Right renal cortex interstitium (tissue), 3 donors: Measurements from ENCODE around the gene UMAD1. TPM values are rescaled to one million over a fixed set of nuclear protein-coding genes. Genes with fewer than 3 reads are reported as not detected.
"Not testable (repeated sequence)": the region's sequence is repeated elsewhere in the genome, so short reads cannot be mapped to it uniquely, and the experiment has no call there.

Experiments used
- DNase-seq, 3 donors: peaks; one replicate each; pipeline ENCODE4 v3.0.0-alpha.2; 2013; ENCODE audit warnings: low read depth in 3 of 3, low spot score in 2 of 3
- polyA plus RNA-seq, 3 donors: library from polyadenylated mRNA; unstranded; fragments of 120-200 nt; gene quantifications; one replicate each; pipeline ENCODE4 v1.2.1, GENCODE V29; 2013; ENCODE audit not compliant: insufficient read length in 3 of 3

UMAD1 gene
- polyA plus RNA-seq, 3 donors = 18.4 to 23.4 (median 19.4) TPM

- no peak for DNase-seq
These were observed 179.9 kb downstream of the UMAD1 start for GRCh38 chr7:7820409-7820808.

GRCh38 chr7:7820939-7821338 is 180.4 kb downstream of the UMAD1 start:
- DNase-seq = no peak

- DNase-seq = no peak
These were observed 181.0 kb downstream of the UMAD1 start for GRCh38 chr7:7821517-7821916.

- DNase-seq = not testable (repeated sequence)
These were observed 184.7 kb downstream of the UMAD1 start for GRCh38 chr7:7825294-7825693.

GRCh38 chr7:7829667-7830066 is 189.1 kb downstream of the UMAD1 start:
- DNase-seq = no peak

DNA sequence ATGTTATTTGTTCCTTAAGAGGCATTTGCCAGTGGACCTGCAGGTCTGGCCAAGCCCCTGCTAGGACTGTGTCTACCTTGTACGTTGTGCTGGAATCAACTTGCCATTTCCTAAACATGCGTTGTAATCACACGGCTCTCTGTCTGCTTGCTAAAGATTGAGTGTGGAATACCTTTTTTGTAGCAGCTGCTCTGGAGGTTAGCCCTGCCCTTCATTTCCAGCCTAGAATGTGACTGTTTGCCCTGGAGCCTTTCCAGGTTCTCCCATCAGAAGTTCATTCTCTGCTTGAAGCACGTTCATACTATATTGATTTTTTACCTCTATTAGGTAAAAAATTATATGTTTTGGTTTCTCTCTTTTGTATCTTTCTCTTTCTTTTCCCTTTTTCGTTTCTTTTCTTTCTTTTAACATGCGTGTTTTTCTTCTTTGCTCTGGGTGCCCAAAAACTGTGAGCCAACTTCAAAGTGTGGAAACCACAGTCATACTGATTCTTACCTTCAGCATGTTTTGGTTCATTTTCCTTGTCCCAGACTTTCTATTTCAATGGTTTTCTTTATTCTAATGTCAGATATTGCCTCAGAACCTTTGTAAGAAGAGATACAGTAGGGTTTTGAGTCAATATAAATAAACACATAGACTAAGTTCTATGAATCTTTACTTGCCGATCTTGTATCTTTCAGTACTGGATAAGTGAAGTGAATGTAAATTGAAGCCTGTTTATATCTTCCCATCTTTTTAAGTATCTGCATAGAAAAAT is 189.7 kb downstream of the UMAD1 start:
- DNase-seq = no peak

- no peak for DNase-seq
These were observed 192.0 kb downstream of the UMAD1 start for GRCh38 chr7:7832518-7832917.

DNA sequence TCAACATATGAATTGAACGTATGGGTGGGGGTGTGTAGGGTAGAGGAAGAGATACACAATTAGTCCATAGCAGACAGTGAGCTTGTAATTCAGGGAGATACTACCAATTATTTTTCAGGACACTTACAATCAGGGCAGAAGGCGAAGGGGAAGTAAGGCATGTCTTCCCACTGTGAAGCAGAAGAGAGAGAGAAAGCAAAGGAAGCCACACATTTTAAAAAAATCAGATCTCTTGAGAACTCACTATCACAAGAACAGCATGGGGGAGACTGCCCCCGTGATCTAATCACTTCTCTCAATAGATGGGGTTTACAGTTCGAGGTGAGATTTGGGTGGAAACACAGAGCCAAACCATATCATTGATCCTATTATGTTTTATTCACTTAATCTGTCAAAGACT is 194.2 kb downstream of the UMAD1 start:
- DNase-seq = no peak

DNA sequence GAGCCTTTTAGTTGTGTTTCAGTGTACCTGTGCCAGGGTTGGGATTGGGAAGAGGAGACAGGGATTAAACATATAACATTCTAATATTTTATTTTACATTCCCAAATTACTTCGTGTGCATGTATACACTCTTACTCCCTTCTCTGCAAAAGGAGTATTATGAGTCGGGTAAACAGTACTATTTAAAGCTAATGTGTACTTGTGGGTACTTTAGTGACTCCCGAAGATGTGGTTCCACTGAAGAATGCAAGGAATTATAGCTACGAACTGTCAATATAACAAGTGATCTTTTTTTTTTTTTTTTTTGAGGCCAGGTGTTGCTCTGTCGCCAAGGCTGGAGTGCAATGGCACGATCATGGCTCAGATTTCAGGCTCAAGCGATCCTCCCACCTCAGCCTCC is 200.5 kb downstream of the UMAD1 start:
- DNase-seq = no peak

- DNase-seq = no peak
These were observed 202.7 kb downstream of the UMAD1 start for GRCh38 chr7:7843240-7843639.

- DNase-seq = no peak
These were observed 203.4 kb downstream of the UMAD1 start for GRCh38 chr7:7843972-7844371.

DNA sequence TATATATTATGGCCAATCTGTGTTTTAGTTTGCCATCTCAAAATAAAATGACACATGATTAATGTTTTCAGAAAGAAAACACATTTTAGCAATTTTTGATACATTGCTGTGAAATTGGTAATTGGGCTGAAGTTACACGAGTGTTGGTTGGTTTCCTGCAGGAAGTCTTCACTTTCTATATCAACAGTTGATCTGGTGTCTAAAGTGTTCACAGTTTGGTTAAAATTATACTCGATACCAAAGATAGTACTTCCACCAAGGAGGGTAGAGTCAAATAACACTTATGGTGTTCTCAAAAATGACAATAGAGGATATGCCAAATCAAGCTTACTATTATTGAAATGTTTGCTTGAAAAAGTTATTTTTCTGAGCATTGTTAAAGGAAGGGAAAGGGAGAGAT is 207.7 kb downstream of the UMAD1 start:
- no peak for DNase-seq

GRCh38 chr7:7848892-7849291 is 208.3 kb downstream of the UMAD1 start:
- DNase-seq = no peak

DNA sequence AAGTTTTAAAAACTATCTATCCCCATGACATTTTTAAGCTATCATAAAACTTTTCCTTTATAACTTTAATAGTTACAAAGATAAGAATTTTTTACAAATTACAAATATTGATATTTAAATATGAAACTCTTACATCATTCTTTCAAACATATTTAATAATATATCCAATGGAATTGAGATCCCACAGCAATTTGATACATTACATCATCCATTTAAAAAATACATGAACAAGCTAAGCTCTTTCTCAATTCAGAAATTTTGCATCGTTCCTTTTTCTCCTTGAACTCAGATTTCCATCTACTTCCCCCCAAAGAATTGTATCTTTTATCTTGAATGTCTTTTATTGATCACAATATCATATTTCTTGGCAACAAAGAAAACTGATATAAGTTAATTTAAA is 209.6 kb downstream of the UMAD1 start:
- DNase-seq = no peak

DNA sequence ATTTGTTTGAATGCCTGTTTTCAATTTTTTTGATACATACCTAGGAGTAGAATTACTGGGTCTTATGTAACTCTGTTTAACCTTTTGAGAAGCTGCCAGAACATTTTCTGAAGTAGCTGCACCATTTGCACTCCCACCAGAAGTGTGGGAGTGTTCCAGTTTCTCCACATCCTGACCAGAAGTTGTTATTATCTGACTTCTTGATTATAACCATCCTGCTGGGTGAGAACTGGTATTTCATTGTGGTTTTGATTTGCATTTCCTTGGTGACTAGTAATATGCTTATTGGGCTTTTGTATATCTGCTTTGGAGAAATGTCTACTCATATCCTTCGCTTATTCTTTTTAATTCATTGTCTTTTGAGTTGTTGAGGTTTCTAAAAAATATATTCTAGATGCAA is 210.8 kb downstream of the UMAD1 start:
- no peak for DNase-seq

DNA sequence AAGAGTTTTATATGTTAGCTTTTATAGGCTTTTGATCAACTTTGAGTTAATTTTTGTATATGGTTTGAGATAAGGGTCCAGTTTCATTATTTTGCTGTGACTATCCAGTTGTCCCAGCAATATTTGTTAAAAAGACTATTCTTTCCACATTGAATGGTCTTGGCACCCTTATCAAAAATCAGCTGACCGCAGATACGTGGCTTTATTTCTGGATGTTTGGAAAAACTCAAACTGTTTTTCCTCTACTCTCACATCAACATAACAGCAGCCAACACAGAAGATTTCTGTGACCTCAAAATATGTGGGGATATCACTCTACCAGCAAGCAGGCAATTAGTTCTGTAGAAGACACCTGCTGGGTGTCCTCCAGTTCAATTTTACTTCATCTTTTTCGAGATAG is 211.4 kb downstream of the UMAD1 start:
- no peak for DNase-seq

- DNase-seq = no peak
These were observed 216.6 kb downstream of the UMAD1 start for GRCh38 chr7:7857143-7857583.

DNA sequence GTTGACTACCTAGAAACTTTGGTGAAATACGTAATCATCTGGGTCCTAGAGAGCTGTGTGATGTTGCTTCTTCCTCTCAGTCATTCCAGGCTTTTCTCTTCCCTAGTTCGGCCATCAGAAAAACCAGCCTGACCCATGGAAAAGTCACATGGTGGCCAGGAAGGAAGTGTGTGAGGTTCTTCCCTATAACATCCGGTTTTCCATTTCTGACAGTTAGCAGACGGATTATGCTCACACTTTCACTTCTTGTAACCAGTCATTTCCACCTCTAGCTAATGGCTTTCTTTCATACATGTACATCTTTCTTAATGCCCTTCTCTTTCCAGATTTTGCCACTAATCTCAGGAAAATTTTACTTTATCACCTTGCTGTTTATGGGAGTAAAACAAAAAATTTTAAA is 218.0 kb downstream of the UMAD1 start:
- no peak for DNase-seq

- DNase-seq = no peak
These were observed 218.9 kb downstream of the UMAD1 start for GRCh38 chr7:7859411-7859810.

DNA sequence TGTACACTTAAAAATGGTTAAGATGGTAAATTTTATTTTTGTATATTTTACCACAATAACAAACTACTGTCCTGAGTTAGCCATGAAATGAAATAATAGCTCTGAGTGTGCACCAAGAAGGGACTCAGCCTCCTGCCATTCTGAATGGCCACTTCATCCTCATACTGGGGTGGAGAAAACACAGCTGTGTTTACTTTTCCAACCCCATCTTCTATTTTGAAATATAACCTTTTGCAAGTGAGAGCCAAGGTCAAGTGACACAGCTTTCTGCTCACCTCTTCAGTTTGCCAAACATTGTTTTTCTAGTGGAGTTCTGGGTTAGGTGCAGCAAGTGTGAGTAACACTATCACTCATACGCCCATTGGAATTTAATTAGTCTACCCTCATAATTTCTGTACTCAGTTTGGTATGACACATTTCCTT is 220.7 kb downstream of the UMAD1 start:
- DNase-seq = peak in 2 of 3 donors; percentile 7 to 24

- no peak for DNase-seq
These were observed 221.8 kb downstream of the UMAD1 start for GRCh38 chr7:7862393-7862792.

GRCh38 chr7:7867846-7868571 is 227.5 kb downstream of the UMAD1 start:
- DNase-seq = no peak
